Mesendoderm (in vitro differentiated cells): ENCODE results near the gene TMEM126B.
"Not testable (repeated sequence)": the region's sequence is repeated elsewhere in the genome, so short reads cannot be mapped to it uniquely, and the experiment has no call there.

Source experiments
- DNase-seq: peaks from one replicate; pipeline ENCODE4 v3.0.0; 2013
- H2AK5ac ChIP-seq: 2 replicates; pipeline ENCODE4 v1.6.1; 2013; ENCODE audit warnings: low read length, inconsistent platforms
- H2BK120ac ChIP-seq: 2 replicates; pipeline ENCODE4 v1.6.1; 2013; ENCODE audit warnings: low read depth, mild to moderate bottlenecking, low read length, moderate library complexity, mixed read lengths
- H2BK15ac ChIP-seq: replicated peaks from 2 replicates; pipeline ENCODE4 v1.6.1; 2013; ENCODE audit warnings: low read depth, mild to moderate bottlenecking, moderate library complexity
- H2BK5ac ChIP-seq: 2 replicates; pipeline ENCODE4 v1.6.1; 2013; ENCODE audit warnings: low read length, inconsistent platforms
- H3K18ac ChIP-seq: 2 replicates; pipeline ENCODE4 v1.6.1; 2013; ENCODE audit warnings: mild to moderate bottlenecking, low read length, mixed read lengths
- H3K23ac ChIP-seq: one replicate; pipeline ENCODE4 v1.6.1; 2013; ENCODE audit warnings: low read length
- H3K27ac ChIP-seq: 2 replicates; pipeline ENCODE4 v1.5.1; 2013; ENCODE audit warnings: low read depth, mild to moderate bottlenecking, inconsistent platforms, low read length, moderate library complexity
- H3K27me3 ChIP-seq: 2 replicates; pipeline ENCODE4 v1.6.1; 2013; ENCODE audit warnings: low read length, control low read depth, mild to moderate bottlenecking, inconsistent platforms; ENCODE audit not compliant: insufficient read depth, poor library complexity
- H3K36me3 ChIP-seq: 2 replicates; pipeline ENCODE4 v1.6.1; 2013; ENCODE audit warnings: low read length, inconsistent platforms; ENCODE audit not compliant: control insufficient read depth, insufficient read depth
- H3K4ac ChIP-seq: one replicate; pipeline ENCODE4 v1.6.1; 2013; ENCODE audit warnings: low read depth, mild to moderate bottlenecking, low read length, moderate library complexity
- H3K4me1 ChIP-seq: 2 replicates; pipeline ENCODE4 v1.6.1; 2013; ENCODE audit warnings: low read depth, low read length, inconsistent platforms; ENCODE audit not compliant: control insufficient read depth
- H3K4me2 ChIP-seq: 2 replicates; pipeline ENCODE4 v1.6.1; 2013; ENCODE audit warnings: low read length
- H3K4me3 ChIP-seq: 2 replicates; pipeline ENCODE4 v1.5.1; 2013; ENCODE audit warnings: mild to moderate bottlenecking, low read length
- H3K56ac ChIP-seq: one replicate; pipeline ENCODE4 v1.6.1; 2013; ENCODE audit warnings: low read length
- H3K79me1 ChIP-seq: 2 replicates; pipeline ENCODE4 v1.6.1; 2013; ENCODE audit warnings: low read length, inconsistent platforms
- H3K79me2 ChIP-seq: 2 replicates; pipeline ENCODE4 v1.6.1; 2013; ENCODE audit warnings: mild to moderate bottlenecking, low read length; ENCODE audit not compliant: control insufficient read depth, insufficient read depth
- H3K9ac ChIP-seq: 2 replicates; pipeline ENCODE4 v1.6.1; 2013; ENCODE audit warnings: low read length, inconsistent platforms
- H4K5ac ChIP-seq: one replicate; pipeline ENCODE4 v1.6.1; 2013; ENCODE audit warnings: low read length
- H4K8ac ChIP-seq: one replicate; pipeline ENCODE4 v1.6.1; 2013; ENCODE audit warnings: low read depth, mild to moderate bottlenecking, control low read depth, low read length, moderate library complexity
- WGBS: extraction: QIAGEN DNeasy Blood & Tissue Kit; methylation state at CpG from one replicate; pipeline ENCODE4 v1.1.7; 2013; ENCODE audit warnings: low lambda C conversion rate, missing lambda C conversion rate; ENCODE audit not compliant: insufficient coverage; ENCODE audit errors: extremely low coverage; 5-methylcytosine and 5-hydroxymethylcytosine counted together

The TMEM126B gene

GRCh38 chr11:85666687-85667086 is 38.3 kb downstream of the TMEM126B start:
- peaks cover 29% of the 10 kb centered on the region for H3K79me2 ChIP-seq
- no peak overlapping the region for H3K23ac ChIP-seq
- H2BK15ac ChIP-seq, result no peak overlapping the region
- no peak overlapping the region for H4K5ac ChIP-seq
- H2BK5ac ChIP-seq, result no peak overlapping the region
- H3K36me3 ChIP-seq, result no peaks in the 10 kb centered on the region
- DNase-seq, result no peak
- no peak overlapping the region for H3K4me3 ChIP-seq
- H3K4me2 ChIP-seq, result no peak overlapping the region
- no peak overlapping the region for H3K9ac ChIP-seq
- no peak overlapping the region for H2AK5ac ChIP-seq
- no peaks in the 10 kb centered on the region for H3K79me1 ChIP-seq
- H3K18ac ChIP-seq, result no peak overlapping the region
- no peak overlapping the region for H3K56ac ChIP-seq
- H2BK120ac ChIP-seq, result no peak overlapping the region
- no peaks in the 10 kb centered on the region for H3K27me3 ChIP-seq
- no peak overlapping the region for H3K27ac ChIP-seq
- H3K4me1 ChIP-seq, result no peaks in the 10 kb centered on the region
- no peak overlapping the region for H3K4ac ChIP-seq
- no peak overlapping the region for H4K8ac ChIP-seq
- WGBS, result no CpG with 5 or more reads among the region's 3 CpGs

- WGBS, result no CpG with 5 or more reads among the region's 1 CpG
- Histone ChIP-seq H3K23ac (no peak overlapping the region), H3K56ac (no peak overlapping the region)
Observed at GRCh38 chr11:85668157-85668556, 39.8 kb downstream of the TMEM126B start.

GRCh38 chr11:85670949-85671663 is 42.7 kb downstream of the TMEM126B start:
- not testable (repeated sequence) for H3K23ac ChIP-seq, H3K18ac ChIP-seq, DNase-seq, H2AK5ac ChIP-seq, H3K56ac ChIP-seq, H2BK15ac ChIP-seq, H3K4me3 ChIP-seq, H3K9ac ChIP-seq, H2BK5ac ChIP-seq, H4K5ac ChIP-seq, H2BK120ac ChIP-seq, H3K4ac ChIP-seq, H3K27ac ChIP-seq, H3K79me1 ChIP-seq, H3K27me3 ChIP-seq, H3K4me2 ChIP-seq, H3K4me1 ChIP-seq, H3K36me3 ChIP-seq, H3K79me2 ChIP-seq, H4K8ac ChIP-seq

More at GRCh38 chr11:85668157-85668556, 39.8 kb downstream of the TMEM126B start:
- no peak overlapping the region for H3K4me3 ChIP-seq
- no peaks in the 10 kb centered on the region for H3K4me1 ChIP-seq
- peaks cover 17% of the 10 kb centered on the region for H3K79me2 ChIP-seq
- H3K27me3 ChIP-seq, result no peaks in the 10 kb centered on the region
- H2BK15ac ChIP-seq, result no peak overlapping the region
- no peaks in the 10 kb centered on the region for H3K79me1 ChIP-seq
- no peak overlapping the region for H2AK5ac ChIP-seq
- DNase-seq, result no peak
- no peak overlapping the region for H2BK120ac ChIP-seq
- H3K36me3 ChIP-seq, result no peaks in the 10 kb centered on the region
- H3K4ac ChIP-seq, result no peak overlapping the region
- no peak overlapping the region for H3K18ac ChIP-seq
- H4K8ac ChIP-seq, result no peak overlapping the region
- no peak overlapping the region for H3K9ac ChIP-seq
- H3K27ac ChIP-seq, result no peak overlapping the region
- no peak overlapping the region for H3K4me2 ChIP-seq
- H4K5ac ChIP-seq, result no peak overlapping the region
- no peak overlapping the region for H2BK5ac ChIP-seq

- Histone ChIP-seq H3K4ac (no peak overlapping the region), H3K23ac (no peak overlapping the region), H3K18ac (no peak overlapping the region), H3K4me2 (no peak overlapping the region), H3K9ac (no peak overlapping the region), H2AK5ac (no peak overlapping the region), H2BK120ac (no peak overlapping the region), H3K27me3 (no peaks in the 10 kb centered on the region), H2BK5ac (no peak overlapping the region), H3K27ac (no peak overlapping the region), H3K4me1 (no peaks in the 10 kb centered on the region), H3K36me3 (no peaks in the 10 kb centered on the region), H3K4me3 (no peak overlapping the region), H3K79me2 (no peaks in the 10 kb centered on the region), H4K8ac (no peak overlapping the region), H3K56ac (no peak overlapping the region), H2BK15ac (no peak overlapping the region), H3K79me1 (no peaks in the 10 kb centered on the region), H4K5ac (no peak overlapping the region)
- WGBS, result no CpG with 5 or more reads among the region's 8 CpGs
- DNase-seq, result no peak
Observed at GRCh38 chr11:85672105-85672902, 43.9 kb downstream of the TMEM126B start.

- peaks cover 2% of the 10 kb centered on the region for H3K27me3 ChIP-seq
- H3K4ac ChIP-seq, result no peak overlapping the region
- no peak overlapping the region for H4K8ac ChIP-seq
- H3K27ac ChIP-seq, result no peak overlapping the region
- no peak overlapping the region for H2BK5ac ChIP-seq
- H3K79me1 ChIP-seq, result no peaks in the 10 kb centered on the region
- H2AK5ac ChIP-seq, result no peak overlapping the region
- no peak overlapping the region for H2BK120ac ChIP-seq
- H3K9ac ChIP-seq, result no peak overlapping the region
- H3K4me2 ChIP-seq, result no peak overlapping the region
- DNase-seq, result no peak
- H2BK15ac ChIP-seq, result no peak overlapping the region
- no peaks in the 10 kb centered on the region for H3K79me2 ChIP-seq
- no peak overlapping the region for H3K23ac ChIP-seq
- no peak overlapping the region for H4K5ac ChIP-seq
- H3K4me1 ChIP-seq, result no peaks in the 10 kb centered on the region
- H3K36me3 ChIP-seq, result no peaks in the 10 kb centered on the region
- H3K4me3 ChIP-seq, result no peak overlapping the region
- no peak overlapping the region for H3K18ac ChIP-seq
- no peak overlapping the region for H3K56ac ChIP-seq
- no CpG with 5 or more reads among the region's 3 CpGs for WGBS
Observed at GRCh38 chr11:85673393-85673792, 45.0 kb downstream of the TMEM126B start.
